Gastrocnemius medialis (tissue), 4 donors: ENCODE results near the gene SRSF4.

Experiments
- POLR2A ChIP-seq, 2 donors: fragments of 450-650 bp; IDR thresholded peaks; one replicate each; pipeline ENCODE4 v1.6.1; 2017; ENCODE audit warnings: antibody characterized with exemption in 2 of 2, mild to moderate bottlenecking in 2 of 2, moderate library complexity in 2 of 2
- TF ChIP-seq, protein P1 (sequence below), 5 experiments: fragments of 450-650 bp in 3 of 5; fragments of 200-600 bp in 2 of 5; sonication (generic) in 2 of 5; IDR thresholded peaks in 4 of 5; conservative IDR thresholded peaks in 1 of 5; 1 replicate in 4 of 5; 2 replicates in 1 of 5; pipeline ENCODE4 v1.5.1; 2016 to 2019; ENCODE audit warnings: antibody characterized with exemption in 5 of 5, mild to moderate bottlenecking in 3 of 5, moderate library complexity in 3 of 5

DNA sequence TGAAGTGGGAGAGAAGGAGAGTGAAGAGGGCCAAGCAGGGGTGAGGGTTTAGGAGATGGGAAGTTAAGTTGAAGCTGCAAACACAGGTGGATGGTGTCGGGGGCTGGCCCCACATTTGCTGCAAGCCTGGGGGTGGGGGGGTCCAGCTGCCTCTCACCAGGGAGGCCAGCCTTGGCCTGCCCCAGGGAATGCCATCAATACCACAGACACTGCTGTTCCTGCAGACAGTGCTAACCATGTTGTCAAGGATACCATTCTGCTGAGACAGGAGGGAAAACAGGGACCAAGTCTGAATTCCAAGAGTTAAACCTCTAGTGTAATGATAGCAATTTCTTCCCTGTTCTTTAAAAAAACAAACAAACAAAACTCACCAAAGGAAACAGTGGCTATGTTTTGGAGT, 41.0 kb upstream of the SRSF4 start:
- TF ChIP-seq, protein P1, sequence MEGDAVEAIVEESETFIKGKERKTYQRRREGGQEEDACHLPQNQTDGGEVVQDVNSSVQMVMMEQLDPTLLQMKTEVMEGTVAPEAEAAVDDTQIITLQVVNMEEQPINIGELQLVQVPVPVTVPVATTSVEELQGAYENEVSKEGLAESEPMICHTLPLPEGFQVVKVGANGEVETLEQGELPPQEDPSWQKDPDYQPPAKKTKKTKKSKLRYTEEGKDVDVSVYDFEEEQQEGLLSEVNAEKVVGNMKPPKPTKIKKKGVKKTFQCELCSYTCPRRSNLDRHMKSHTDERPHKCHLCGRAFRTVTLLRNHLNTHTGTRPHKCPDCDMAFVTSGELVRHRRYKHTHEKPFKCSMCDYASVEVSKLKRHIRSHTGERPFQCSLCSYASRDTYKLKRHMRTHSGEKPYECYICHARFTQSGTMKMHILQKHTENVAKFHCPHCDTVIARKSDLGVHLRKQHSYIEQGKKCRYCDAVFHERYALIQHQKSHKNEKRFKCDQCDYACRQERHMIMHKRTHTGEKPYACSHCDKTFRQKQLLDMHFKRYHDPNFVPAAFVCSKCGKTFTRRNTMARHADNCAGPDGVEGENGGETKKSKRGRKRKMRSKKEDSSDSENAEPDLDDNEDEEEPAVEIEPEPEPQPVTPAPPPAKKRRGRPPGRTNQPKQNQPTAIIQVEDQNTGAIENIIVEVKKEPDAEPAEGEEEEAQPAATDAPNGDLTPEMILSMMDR (IDR thresholded peaks at IDR 0.05 in 4 of 5, conservative IDR thresholded peaks at IDR 0.05 in 1 of 5), result no peak
- no peak for TF ChIP-seq POLR2A (IDR thresholded peaks at IDR 0.05)
